HG03280 (cell line): ENCODE measurements around the gene SLC26A1.

Experiments used
- ATAC-seq: cut with Tn5 transposase; IDR thresholded peaks from one replicate; pipeline ENCODE4 v1.9.1; 2021; ENCODE audit warnings: mild to moderate bottlenecking, moderate library complexity; ENCODE audit not compliant: unreplicated experiment

The SLC26A1 gene

DNA sequence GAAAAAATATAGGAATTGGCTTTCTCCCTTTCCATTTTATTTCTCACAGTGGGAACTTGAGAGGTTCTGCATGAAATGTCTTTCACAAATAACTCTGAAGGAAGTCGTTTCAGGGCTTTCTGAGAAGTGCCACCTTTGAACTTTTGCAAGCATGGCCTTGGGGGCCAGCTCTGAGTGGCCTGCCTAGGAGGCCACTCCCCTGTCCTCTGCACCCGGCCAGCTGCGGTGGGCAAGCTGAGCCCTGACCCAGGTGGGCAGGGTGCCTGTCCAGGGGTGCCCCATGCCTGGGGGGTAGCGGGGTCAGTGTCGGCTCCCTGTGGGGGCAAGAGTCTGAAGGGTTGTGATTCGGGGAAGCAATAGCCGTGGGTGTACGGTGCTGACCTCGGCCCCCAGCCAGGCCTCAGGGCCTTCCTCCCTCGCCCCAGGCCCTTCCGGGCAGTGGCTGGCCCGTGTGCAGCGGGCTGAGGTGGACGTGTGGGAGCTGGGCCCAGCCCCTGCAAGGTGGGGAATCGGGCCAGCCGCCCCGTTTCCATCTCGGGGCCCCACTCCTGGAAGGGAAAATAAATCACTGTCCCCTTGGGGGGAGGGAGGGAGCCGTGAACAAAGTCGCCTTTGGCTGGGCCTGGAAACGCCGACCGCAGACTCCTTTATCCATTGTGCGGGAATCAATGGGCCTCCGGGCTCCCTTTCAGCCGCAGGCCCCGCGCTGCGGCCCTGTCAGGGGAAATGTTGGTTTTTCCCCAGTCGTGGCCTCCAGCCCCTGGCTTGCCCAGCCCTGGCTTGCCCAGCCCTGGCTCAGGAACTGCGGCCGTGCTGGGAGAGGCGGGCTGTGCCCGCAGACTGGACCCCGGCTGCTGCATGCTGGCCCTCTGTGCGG is 21.3 kb upstream of the SLC26A1 start:
- no peak for ATAC-seq

DNA sequence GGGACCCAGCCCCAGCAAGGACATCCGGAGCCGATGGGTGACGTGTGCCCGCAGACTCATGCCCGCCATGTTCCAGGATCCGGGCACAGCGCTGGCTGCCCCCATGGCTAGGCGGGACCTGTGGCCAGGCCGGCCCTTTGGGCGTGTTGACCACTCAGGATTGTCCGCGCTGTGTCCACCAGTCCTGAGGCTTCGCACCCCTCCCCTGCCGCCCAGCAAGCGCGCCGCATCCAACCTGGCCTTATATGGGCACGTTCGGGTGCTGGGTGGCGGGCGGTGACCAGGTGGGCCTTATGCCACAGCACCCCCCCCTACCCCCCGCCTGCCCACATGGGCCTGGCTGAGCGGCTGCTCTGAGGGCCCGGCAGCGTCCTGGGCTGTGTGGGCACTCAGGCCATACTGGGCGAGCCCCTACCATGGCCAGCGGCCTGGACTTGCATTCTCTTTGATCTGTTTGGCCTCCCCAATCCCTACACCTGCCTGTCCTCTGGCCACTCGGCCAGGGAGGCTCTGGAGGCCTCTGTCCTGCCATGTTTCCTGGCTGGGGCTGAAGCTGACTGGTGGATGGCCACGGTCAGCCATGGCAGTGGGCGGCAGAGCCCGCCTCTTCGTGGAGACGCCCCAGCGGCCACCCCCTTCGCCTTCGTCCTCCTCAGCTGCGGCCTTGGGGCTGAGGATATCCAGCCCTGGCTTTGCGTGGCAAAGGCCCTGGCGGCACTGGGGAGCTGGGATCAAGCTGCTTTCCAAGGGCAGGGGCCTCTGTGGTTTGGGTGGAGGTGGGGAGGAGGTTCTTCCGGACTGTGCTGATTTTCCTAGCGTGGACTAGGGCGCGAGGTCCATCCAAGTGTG is 20.2 kb upstream of the SLC26A1 start:
- no peak for ATAC-seq

DNA sequence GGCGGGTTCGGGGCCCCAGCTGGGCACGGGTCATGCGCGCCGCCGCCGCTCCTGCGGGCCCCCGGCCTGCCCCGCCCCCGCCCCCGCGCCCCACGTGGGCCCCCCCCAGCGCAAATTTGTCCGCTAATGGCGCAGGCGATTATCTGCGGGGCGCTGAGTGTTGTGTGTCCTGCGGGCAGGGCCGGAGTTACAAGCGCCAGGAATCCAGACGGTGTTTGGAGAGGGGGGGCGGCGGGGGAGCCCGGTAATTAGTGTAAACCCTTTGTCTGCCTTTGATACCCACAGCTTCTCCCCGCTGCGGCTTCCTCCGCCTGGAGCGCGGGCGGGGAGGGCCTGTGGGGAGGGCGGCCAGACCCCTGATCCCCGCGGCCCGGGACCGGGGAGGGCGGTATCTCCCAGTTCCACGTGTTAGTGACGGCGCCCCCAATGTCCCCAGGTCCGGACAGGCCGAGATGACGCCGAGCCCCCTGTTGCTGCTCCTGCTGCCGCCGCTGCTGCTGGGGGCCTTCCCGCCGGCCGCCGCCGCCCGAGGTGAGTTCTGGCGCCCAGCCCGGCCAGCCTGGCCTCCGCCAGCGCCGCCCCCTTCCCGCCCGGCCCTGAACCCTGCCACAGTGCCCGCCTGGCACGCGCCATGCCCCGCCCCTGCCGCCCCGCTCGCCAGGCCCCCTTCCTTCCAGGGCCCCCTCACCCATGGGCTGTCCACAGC is 19.0 kb upstream of the SLC26A1 start:
- no peak for ATAC-seq

DNA sequence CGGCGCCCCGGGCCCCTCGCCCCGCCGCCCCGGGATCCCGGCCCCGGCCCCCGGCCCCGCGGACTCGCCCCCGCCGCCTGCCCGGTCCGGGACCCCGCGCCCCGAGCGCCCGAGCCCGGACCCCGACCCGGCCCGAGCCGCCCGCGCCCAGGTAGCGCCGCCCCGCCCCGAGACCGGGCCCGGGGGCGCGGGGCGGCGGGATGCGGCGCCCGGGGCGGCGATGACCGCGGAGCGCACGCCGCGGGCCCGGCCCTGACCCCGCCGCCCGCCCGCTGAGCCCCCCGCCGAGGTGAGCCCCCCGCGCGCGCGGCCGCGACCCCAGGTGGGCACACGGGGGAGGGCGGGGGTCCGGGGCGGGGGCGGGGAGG is 18.4 kb upstream of the SLC26A1 start:
- no peak for ATAC-seq

DNA sequence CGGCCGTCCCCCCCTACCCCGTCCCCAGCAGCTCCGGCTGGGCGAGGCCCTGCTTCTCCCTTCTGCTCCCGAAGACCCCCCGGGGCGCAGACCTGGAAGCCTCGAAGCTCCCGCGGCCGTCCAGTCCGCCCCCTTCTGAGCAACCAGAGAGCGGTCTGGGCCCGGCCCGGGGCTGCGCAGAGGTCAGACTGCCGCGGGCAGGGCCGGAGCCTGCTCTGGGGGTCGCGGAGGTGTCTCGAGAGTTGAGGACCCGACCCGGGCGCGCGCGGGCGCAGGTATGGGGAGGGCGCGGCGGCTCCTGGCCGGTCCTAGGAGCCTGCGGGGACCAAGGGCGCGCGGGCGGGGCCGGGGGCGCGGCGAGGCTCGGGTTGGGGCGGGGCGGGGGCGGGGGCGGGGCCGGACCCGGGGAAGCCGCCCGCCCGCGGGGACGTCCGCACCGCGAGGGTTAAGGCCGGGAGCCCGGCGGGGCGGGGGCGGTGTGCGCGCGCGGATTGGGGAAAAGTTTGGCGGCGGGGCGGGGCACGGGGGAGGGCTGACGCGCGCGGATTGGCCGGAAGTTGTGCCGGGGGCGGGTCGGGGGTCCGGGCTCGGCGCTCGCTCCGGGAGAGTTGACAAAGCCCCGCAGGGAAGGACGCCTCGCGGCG is 17.9 kb upstream of the SLC26A1 start, which contains the start of gene FGFRL1:
FGFRL1 (plus strand) TSS at position 605 of the 644 bp plus-strand sequence. CDS start 860 bp downstream, outside the sequence.
- peak; percentile 49 for ATAC-seq

DNA sequence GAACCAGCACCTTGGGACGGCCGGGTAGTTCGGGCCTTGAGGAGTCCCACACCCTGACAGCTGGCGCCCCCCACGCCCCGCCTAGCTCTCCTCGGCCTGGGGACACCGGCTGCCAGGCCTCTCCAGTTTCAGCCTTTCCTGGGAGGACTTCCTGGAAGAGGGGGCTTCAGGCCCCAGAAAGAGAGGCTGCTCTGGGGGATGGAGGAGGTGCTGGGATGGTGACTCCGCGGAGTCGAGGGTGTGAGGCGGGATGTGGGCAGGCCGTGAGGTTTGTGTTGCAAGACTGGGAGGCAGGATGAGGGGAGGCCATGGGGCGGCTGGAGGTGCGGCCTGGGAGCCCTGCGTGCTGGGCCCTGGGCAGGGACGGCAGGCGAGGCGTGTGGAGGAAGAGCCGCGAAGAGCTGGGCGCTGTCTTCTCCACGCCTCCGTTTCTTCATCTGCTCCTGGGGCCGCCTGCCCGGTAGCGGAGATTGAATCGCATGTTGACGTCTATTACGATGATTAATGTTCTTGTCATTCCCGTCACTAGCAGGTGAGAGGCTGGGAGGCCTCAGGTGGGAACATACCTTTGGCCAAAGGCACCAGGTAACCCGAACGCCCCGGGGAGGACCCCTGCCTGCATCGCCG is 17.3 kb upstream of the SLC26A1 start:
- peak; percentile 0 for ATAC-seq

DNA sequence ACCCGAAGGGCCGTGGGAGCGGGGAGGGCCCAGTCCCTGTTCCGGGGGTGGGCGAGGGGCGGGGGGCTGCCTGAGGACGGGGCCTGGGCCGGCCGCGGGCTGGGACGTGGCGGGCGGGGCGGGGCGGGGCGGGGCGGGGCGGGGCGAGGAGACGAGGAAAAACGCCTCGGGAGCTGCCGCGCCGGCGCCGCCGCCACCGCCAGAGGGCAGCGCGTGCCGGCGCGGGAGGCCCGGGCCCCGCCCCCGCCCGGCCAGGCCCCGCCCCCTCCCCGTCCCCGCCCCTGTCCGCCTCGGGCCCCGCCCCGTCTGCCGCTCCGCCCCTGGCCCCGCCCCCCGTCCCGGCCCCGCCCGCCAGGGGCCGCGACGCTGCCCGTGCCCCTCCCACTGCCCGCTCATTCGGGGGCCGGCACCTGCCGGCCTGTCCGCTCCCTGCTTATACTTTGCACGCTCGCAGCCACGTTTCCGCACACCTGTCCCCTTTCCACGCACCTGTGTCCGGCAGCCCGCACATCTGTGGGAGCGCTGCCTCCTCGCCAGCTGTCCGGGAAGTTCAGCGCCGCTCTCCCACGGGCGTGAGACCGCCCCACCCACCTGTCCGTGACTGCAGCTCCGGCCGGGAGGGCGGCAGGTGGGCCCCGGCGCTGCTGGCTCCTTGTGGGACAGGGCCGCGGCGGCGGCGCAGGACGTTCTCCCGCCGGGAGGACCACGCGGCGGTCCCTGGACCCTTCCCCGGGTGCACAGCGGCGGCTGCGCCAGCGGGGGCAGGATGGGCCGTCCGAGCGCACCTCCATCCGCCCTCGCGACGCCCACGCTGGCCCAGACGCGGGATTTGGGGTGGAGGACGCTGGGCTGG is 16.6 kb upstream of the SLC26A1 start:
- ATAC-seq: peak; percentile 37

DNA sequence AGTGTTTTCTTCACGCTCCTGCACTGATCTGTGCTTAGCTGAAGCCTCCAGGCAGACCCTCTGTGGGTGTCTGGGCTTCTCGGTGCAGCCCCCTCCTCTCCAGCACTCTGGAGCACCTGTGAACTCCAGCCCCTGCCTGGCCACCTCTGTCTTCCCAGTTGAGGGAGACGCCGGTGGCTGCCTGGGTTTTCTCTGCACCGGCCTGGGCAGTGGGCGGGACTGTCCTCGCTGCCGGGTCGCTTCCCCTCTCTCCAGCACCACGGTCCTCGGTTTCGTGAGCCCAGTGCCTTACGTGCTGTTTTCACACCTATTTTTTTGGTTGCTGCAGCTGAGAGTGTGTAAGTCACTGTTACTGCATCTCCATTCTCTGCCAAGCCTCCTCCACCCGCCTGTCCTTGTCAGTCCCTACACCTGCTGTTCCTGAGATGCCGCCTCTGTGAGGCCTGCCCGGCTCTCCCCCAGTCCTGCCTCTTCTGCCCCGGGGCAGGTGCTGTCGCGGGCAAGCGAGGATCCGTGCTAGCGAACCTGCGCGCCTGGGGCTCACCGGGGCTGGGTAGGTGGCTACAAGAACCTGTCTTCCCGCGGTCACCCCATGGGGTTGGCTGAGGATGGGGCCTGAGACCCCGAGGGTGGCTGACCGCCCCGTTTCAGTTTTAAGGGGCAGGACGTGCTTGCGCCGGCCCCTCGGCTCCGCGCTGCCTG is 15.8 kb upstream of the SLC26A1 start:
- ATAC-seq: no peak

DNA sequence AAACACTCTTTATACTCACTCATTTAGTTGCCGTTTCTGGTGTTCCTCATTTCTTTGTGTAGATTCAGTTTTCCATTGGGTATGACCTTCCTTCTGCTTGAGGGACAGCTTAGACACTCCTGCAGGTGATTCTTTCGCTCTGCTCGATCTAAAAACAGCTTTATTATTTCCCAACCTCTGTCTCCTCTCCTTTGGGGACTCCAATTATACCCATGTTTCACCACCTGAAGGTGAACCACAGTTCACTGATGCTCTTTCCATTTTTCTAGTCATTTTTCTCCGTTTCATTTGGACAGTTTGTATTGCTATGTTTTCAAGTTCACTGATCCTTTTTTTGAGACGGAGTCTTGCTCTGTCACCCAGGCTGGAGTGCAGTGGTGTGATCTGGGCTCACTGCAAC is 13.7 kb upstream of the SLC26A1 start:
- ATAC-seq: no peak

DNA sequence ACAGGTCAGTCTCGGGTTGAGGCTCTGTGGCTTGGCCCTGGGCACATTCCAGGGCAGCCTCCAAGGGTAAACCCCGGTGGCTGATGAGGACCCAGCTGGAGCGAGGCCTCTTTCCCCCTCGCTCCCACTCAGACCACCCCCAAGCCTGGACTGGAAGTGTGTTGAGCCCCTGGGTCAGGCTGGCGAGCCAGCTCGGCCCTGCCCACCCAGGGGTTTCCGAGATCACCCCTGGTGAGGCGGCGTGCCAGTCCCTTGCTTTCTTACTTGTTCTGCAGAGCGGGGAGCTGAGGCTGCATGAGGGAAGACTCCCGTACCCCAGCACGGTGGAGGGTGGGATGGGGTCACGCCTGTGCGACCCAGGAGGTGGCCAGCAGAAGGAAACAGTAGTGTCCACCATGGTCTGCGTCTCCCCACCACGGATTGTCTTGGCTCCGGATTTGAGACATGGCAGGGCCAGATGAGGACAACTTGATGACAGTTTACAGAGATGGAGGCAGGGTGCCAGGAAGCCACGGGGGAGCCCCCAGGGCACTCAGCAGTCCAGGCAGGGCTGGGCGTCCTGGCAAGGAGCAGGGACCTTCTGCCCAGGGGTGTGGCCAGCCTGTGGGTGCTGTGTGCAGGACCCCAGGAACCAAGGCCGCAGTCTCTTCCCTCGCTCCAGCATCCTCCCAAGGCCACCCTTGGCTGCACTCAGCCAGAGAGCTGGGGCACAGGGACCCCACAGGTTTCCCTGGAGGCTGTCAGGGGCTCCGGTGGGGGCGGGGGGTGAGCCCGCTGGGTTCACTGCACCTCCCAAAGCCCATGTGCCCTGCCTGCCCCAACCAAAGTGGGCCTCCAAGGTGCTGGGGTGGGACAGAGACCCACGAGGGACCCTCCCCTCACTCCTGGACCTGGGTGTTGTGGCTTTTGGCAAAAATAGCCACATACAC is 11.6 kb upstream of the SLC26A1 start:
- no peak for ATAC-seq

DNA sequence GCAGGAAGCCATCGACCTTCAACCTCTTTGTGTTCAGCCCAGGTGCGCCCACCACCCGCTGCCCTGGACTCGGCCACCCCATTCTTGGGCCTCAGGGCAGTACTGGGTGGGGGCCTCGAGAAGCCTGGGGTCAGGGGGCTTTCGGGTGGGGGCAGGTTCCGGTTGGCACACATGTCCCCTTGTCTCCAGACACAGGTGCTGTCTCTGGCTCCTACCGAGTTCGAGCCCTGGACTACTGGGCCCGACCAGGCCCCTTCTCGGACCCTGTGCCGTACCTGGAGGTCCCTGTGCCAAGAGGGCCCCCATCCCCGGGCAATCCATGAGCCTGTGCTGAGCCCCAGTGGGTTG is 10.8 kb upstream of the SLC26A1 start:
- ATAC-seq: no peak

DNA sequence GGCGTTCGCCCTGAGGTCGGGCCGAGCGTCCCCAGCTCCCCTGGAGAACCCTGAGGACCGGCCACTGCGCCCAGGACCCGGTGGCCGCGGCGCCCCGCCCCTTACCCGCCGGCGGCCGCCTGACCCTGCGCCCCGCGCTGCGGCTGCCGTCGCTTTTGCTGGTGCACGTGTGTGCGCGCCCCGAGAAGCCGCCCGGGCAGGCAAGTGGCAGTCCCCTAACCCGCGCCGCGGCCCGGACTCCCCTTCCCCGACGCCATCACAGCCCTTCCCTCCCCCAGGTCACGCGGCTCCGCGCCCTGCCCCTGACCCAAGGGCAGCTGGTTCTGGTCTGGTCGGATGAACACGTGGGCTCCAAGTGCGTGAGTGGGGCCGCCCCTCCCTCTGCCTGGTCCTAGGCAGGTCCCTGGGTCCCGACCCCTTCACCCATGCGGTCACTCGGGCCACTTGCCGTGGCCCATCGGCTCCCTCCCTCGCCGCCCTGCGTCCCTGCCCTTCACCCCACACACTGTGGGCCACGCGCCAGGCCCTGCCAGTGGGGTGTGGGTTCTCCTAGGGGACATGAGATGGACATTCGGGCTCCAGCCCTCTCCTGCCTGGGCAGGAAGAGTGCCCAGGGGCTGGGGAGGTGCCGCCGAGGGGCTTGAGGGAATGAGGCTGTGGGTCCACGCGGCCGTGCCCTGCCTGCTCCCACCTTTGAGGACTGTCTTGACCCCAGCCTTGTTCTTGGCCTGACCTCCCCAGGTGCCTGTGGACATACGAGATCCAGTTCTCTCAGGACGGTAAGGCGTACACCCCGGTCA is 10.3 kb upstream of the SLC26A1 start:
- no peak for ATAC-seq

DNA sequence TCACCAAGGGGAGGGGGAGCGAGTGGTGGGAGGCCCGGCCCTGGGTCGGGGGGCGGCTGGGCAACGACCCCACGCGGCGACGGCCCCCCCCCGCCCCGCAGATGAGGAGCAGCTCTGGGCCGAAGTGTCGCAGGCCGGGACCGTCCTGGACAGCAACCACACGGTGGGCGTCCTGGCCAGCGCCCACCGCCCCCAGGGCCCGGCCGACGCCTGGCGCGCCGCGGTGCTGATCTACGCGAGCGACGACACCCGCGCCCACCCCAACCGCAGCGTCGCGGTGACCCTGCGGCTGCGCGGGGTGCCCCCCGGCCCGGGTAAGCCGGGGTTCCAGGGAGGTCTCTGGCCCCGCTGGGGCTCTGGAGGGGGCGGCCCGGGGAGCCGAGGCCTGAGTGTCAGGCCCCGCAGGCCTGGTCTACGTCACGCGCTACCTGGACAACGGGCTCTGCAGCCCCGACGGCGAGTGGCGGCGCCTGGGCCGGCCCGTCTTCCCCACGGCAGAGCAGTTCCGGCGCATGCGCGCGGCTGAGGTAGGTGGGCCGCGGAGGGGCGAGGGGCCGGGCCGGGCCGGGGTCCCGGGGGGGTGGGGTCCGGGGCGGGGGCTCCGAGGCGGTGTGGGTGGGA is 9.5 kb upstream of the SLC26A1 start:
- ATAC-seq: no peak

DNA sequence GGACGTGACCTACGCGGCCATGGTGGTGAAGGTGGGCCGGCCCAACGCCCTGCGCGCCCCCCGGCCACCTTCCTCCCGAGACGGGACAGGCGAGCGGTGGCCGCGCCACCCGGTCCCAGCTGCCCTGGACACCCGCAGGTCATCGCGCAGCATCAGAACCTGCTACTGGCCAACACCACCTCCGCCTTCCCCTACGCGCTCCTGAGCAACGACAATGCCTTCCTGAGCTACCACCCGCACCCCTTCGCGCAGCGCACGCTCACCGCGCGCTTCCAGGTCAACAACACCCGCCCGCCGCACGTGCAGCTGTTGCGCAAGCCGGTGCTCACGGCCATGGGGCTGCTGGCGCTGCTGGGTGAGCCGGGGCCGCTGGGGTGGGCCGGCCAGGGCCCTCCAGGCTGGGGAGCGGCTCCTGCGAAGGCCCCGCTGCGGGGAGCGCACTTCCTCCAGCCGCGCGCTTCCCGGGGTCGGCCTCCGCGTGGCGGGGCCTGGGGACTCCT is 9.0 kb upstream of the SLC26A1 start:
- no peak for ATAC-seq

DNA sequence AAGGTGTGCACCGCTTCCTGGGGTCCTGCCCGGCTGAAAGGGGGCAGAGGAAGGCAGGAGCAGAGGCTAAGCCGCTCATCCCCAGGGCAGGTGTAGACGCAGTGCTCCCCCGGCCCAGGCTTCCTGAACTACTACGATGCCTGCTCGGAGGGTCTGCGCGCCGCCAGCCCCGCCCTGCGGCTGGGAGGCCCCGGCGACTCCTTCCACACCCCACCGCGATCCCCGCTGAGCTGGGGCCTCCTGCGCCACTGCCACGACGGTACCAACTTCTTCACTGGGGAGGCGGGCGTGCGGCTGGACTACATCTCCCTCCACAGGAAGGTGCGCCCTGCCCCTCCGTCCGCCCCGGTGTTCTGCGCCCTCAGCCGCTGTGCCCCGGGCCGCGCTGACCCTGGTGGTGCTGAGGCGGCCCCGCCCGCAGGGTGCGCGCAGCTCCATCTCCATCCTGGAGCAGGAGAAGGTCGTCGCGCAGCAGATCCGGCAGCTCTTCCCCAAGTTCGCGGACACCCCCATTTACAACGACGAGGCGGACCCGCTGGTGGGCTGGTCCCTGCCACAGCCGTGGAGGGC is 8.4 kb upstream of the SLC26A1 start:
- no peak for ATAC-seq

DNA sequence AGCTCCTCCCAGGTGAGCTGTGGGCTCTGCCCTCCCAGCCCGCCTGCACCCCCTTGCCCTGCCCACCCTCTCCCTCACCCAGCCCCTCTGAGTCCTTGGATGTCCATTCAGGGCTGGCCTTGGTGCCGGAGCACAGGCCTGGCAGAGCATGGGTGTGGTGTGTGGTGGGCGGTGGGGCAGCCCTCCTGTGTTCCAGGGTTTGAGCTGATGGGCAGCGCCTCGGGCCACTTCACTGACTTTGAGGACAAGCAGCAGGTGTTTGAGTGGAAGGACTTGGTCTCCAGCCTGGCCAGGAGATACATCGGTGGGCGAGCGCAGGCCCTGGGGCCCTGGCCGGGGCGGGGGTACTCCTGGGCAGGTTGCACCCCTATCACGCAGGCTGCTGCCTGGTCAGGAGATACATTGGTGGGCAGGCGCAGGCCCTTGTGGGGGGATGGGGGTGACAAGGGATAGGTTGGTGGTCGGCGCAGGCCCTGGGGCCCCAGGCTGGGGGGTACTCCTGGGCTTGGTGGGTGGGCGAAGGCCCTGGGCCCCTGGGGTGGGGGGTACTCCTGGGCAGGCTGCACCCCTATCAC is 7.6 kb upstream of the SLC26A1 start:
- no peak for ATAC-seq
